Kidney (tissue), 14 donors: ENCODE results near the gene TRAPPC1. TPM values are rescaled to one million over a fixed set of nuclear protein-coding genes. Genes with fewer than 3 reads are reported as not detected.
A peak's percentile ranks its signal among the peaks of the same experiment; 100 is the strongest.

Source experiments
- DNase-seq, 5 donors: peaks; one replicate each; pipeline ENCODE4 v3.0.0-alpha.2; 2013 to 2020
- FAIRE-seq: peaks from 2 replicates; lab custom pipeline; 2012; peaks lifted over from hg19 to GRCh38; lab: Jason Lieb, UNC
- H3K27ac ChIP-seq, 2 donors: one replicate each; pipeline ENCODE4 v1.7.0; 2013; ENCODE audit warnings: low read depth in 2 of 2, low read length in 2 of 2, inconsistent platforms in 1 of 2
- H3K27me3 ChIP-seq: one replicate; pipeline ENCODE4 v1.7.1; 2013; ENCODE audit warnings: low read length, inconsistent platforms; ENCODE audit not compliant: control insufficient read depth, insufficient read depth
- H3K36me3 ChIP-seq, 3 donors: one replicate each; pipeline versions ENCODE4 v1.7.0 to v1.7.1; 2013; ENCODE audit warnings: low read length in 3 of 3, control low read depth in 1 of 3, inconsistent platforms in 1 of 3; ENCODE audit not compliant: insufficient read depth in 3 of 3, control insufficient read depth in 2 of 3
- H3K4me1 ChIP-seq, 3 donors: one replicate each; pipeline versions ENCODE4 v1.7.0 to v1.7.1; 2013; ENCODE audit warnings: low read length in 3 of 3, inconsistent platforms in 1 of 3, low read depth in 1 of 3; ENCODE audit not compliant: control insufficient read depth in 2 of 3, insufficient read depth in 2 of 3
- H3K4me3 ChIP-seq, 3 donors: one replicate each; pipeline versions ENCODE4 v1.7.0 to v1.8.1; 2013; ENCODE audit warnings: low read length in 3 of 3, control low read depth in 1 of 3, inconsistent platforms in 1 of 3
- H3K9ac ChIP-seq, 3 donors: one replicate each; pipeline versions ENCODE4 v1.7.0 to v1.7.1; 2013; ENCODE audit warnings: low read length in 3 of 3, control low read depth in 1 of 3, inconsistent platforms in 1 of 3
- H3K9me3 ChIP-seq, 3 donors: one replicate each; pipeline versions ENCODE4 v1.7.0 to v1.7.1; 2013; ENCODE audit warnings: low read length in 3 of 3, control low read depth in 1 of 3, inconsistent platforms in 1 of 3; ENCODE audit not compliant: control insufficient read depth in 2 of 3, insufficient read depth in 1 of 3
- intact Hi-C: fragments of 100-400 bp; cut with DNase I; formaldehyde crosslinking; loops from one replicate; pipeline ENCODE4 v1.11.1; 2022
- polyA plus RNA-seq: library from polyadenylated mRNA; stranded (reverse); fragments of 350-450 nt; fragmentation: Illumina TruSeq; extraction: RNeasy Lipid Tissue Mini Kit (QIAGEN cat#74804); gene quantifications from one replicate; pipeline ENCODE4 v1.2.3, GENCODE V29; 2014; ENCODE audit warnings: low read depth, low replicate concordance; ENCODE audit not compliant: insufficient read depth
- total RNA-seq: library from RNA; stranded (reverse); fragmentation: NEBNext Ultra II Directional; extraction: Animal tissue kit (Norgen Biotek cat#: 25700); gene quantifications from one replicate; pipeline ENCODE4 v1.2.1, GENCODE V29; 2021
- TF ChIP-seq, protein P1 (sequence below): IDR thresholded peaks from 3 replicates; pipeline ENCODE4 v1.5.1; 2012; ENCODE audit warnings: mild to moderate bottlenecking, moderate library complexity, borderline replicate concordance; ENCODE audit not compliant: insufficient read depth; ENCODE audit errors: extremely low read depth
- donor health status: control.
- donor health status: control.
- donor health status: control.
- donor health status: control.
- donor health status: control.
- donor health status: DM: yes; HTN: yes; CAD: no.
- donor health status: Normal renal cell carcinoma (clear cell type).

The TRAPPC1 gene
- total and polyA plus RNA-seq, 2 donors from 2014 or later: 149 to 291 TPM

GRCh38 chr17:7882068-7882467 is 49.7 kb downstream of the TRAPPC1 start:
- no peaks in the 10 kb centered on the region for H3K27me3 ChIP-seq
- intact Hi-C loops: no loop called here
- peaks cover 0 to 10% (median 6%) of the 10 kb centered on the region in 3 donors for H3K4me1 ChIP-seq
- TF ChIP-seq, protein P1, sequence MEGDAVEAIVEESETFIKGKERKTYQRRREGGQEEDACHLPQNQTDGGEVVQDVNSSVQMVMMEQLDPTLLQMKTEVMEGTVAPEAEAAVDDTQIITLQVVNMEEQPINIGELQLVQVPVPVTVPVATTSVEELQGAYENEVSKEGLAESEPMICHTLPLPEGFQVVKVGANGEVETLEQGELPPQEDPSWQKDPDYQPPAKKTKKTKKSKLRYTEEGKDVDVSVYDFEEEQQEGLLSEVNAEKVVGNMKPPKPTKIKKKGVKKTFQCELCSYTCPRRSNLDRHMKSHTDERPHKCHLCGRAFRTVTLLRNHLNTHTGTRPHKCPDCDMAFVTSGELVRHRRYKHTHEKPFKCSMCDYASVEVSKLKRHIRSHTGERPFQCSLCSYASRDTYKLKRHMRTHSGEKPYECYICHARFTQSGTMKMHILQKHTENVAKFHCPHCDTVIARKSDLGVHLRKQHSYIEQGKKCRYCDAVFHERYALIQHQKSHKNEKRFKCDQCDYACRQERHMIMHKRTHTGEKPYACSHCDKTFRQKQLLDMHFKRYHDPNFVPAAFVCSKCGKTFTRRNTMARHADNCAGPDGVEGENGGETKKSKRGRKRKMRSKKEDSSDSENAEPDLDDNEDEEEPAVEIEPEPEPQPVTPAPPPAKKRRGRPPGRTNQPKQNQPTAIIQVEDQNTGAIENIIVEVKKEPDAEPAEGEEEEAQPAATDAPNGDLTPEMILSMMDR: no peak
- DNase-seq: peak in 1 of 5 donors; percentile 21
- no peak overlapping the region for H3K4me3 ChIP-seq
- H3K9me3 ChIP-seq: no peaks in the 10 kb centered on the region
- H3K36me3 ChIP-seq: peaks cover 0 to 9% (median 2%) of the 10 kb centered on the region in 3 donors
- peak overlapping the region in 2 of 3 donors; percentile 24 to 38 for H3K9ac ChIP-seq
- FAIRE-seq: no peak
- H3K27ac ChIP-seq: peak overlapping the region; percentile 27 to 59

DNA sequence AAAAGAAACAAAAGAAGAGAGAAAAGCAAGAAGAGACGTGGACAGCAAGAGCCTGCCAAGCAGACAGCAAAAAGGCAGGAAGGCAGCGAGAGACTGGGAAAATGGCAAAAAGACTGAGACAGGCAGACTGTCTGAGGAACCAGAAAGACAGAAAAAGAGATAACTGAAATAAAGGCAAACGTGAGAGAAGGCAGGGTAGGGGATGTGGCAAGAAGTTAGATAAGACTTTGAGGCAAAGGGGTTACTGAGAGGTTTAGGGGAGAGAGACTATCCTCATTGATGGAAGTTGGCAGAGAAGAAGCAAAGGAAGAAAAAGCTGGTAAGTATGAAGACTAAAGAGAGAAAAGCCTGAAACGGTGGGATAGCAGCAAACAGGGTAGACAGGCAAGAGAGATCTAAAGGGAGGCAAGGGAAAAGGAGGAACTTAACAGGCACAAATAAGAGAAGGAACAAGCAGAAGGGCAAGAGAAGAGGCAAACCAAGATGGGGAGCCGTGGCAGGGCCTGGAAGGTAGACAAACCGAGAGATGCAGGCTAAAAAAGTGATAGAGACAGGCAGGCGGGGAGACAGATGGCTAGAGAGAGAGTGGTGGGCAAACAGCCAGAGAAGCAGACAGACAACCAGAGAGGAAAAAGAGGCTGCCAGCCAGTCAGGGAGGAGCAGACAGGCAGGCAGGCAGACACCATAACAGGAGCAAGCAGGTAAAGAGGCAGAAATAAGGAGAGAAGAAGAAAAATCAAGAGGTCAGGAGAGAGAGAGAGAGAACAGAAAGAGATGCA is 50.3 kb downstream of the TRAPPC1 start:
- peak overlapping the region in 1 of 2 donors; percentile 27 for H3K27ac ChIP-seq
- TF ChIP-seq, protein P1: no peak
- FAIRE-seq: no peak
- H3K9me3 ChIP-seq: no peaks in the 10 kb centered on the region
- no peaks in the 10 kb centered on the region for H3K27me3 ChIP-seq
- peaks cover 0 to 10% (median 6%) of the 10 kb centered on the region in 3 donors for H3K4me1 ChIP-seq
- H3K36me3 ChIP-seq: peaks cover 0 to 9% (median 2%) of the 10 kb centered on the region in 3 donors
- peak in 1 of 5 donors; percentile 23 for DNase-seq
- intact Hi-C loops: no loop called here
- H3K4me3 ChIP-seq: no peak overlapping the region
- peak overlapping the region in 1 of 3 donors; percentile 24 for H3K9ac ChIP-seq

Other genes starting within 250 kb of the TRAPPC1 start
- gene TP53, start 244.5 kb downstream of the TRAPPC1 start, total RNA-seq: 66.9 TPM
- gene TP53, start 244.5 kb downstream of the TRAPPC1 start, polyA plus RNA-seq: 14.8 TPM
- 6.5 TPM for gene WRAP53, start 243.5 kb downstream of the TRAPPC1 start, total RNA-seq
- gene WRAP53, start 243.5 kb downstream of the TRAPPC1 start, polyA plus RNA-seq: 10.8 TPM
- 3.5 TPM for gene EFNB3, start 226.7 kb downstream of the TRAPPC1 start, total RNA-seq
- 2.3 TPM for gene EFNB3, start 226.7 kb downstream of the TRAPPC1 start, polyA plus RNA-seq
- gene DNAH2, start 214.2 kb downstream of the TRAPPC1 start, total RNA-seq: 0.66 TPM
- gene DNAH2, start 214.2 kb downstream of the TRAPPC1 start, polyA plus RNA-seq: 0.17 TPM
- gene KDM6B, start 97.7 kb downstream of the TRAPPC1 start, total RNA-seq: 32.3 TPM
- gene KDM6B, start 97.7 kb downstream of the TRAPPC1 start, polyA plus RNA-seq: 3.9 TPM
- gene TMEM88, start 76.9 kb downstream of the TRAPPC1 start, total RNA-seq: 17.6 TPM
- gene TMEM88, start 76.9 kb downstream of the TRAPPC1 start, polyA plus RNA-seq: 59.8 TPM
- gene NAA38, start 74.4 kb downstream of the TRAPPC1 start, total RNA-seq: 69.6 TPM
- 246 TPM for gene NAA38, start 74.4 kb downstream of the TRAPPC1 start, polyA plus RNA-seq
- 20.4 TPM for gene CYB5D1, start 73.9 kb downstream of the TRAPPC1 start, total RNA-seq
- 14.3 TPM for gene CYB5D1, start 73.9 kb downstream of the TRAPPC1 start, polyA plus RNA-seq
- gene CHD3, start 43.2 kb downstream of the TRAPPC1 start, total RNA-seq: 94.6 TPM
- 41.5 TPM for gene CHD3, start 43.2 kb downstream of the TRAPPC1 start, polyA plus RNA-seq
- gene RNF227, start 15.7 kb downstream of the TRAPPC1 start, total RNA-seq: 2.5 TPM
- gene RNF227, start 15.7 kb downstream of the TRAPPC1 start, polyA plus RNA-seq: 2.5 TPM
- gene KCNAB3, start 2.1 kb downstream of the TRAPPC1 start, total RNA-seq: 3.9 TPM
- gene KCNAB3, start 2.1 kb downstream of the TRAPPC1 start, polyA plus RNA-seq: 0.71 TPM
- 27.5 TPM for gene CNTROB, start 260 bp upstream of the TRAPPC1 start, total RNA-seq
- 11.6 TPM for gene CNTROB, start 260 bp upstream of the TRAPPC1 start, polyA plus RNA-seq
- gene GUCY2D, start 70.7 kb upstream of the TRAPPC1 start, total RNA-seq: 0.19 TPM
- 0.24 TPM for gene GUCY2D, start 70.7 kb upstream of the TRAPPC1 start, polyA plus RNA-seq
- gene ALOX15B, start 107.1 kb upstream of the TRAPPC1 start, total RNA-seq: 8.0 TPM
- gene ALOX15B, start 107.1 kb upstream of the TRAPPC1 start, polyA plus RNA-seq: 0.15 TPM
- not detected for gene ALOX12B, start 155.8 kb upstream of the TRAPPC1 start, total RNA-seq
- not detected for gene ALOX12B, start 155.8 kb upstream of the TRAPPC1 start, polyA plus RNA-seq
- not detected for gene ALOXE3, start 186.6 kb upstream of the TRAPPC1 start, total RNA-seq
- gene ALOXE3, start 186.6 kb upstream of the TRAPPC1 start, polyA plus RNA-seq: not detected
- 0.25 TPM for gene HES7, start 192.2 kb upstream of the TRAPPC1 start, total RNA-seq
- not detected for gene HES7, start 192.2 kb upstream of the TRAPPC1 start, polyA plus RNA-seq
- gene PER1, start 220.5 kb upstream of the TRAPPC1 start, total RNA-seq: 161 TPM
- 25.2 TPM for gene PER1, start 220.5 kb upstream of the TRAPPC1 start, polyA plus RNA-seq
- 107 TPM for gene VAMP2, start 231.0 kb upstream of the TRAPPC1 start, total RNA-seq
- gene VAMP2, start 231.0 kb upstream of the TRAPPC1 start, polyA plus RNA-seq: 124 TPM
- 23.4 TPM for gene TMEM107, start 244.4 kb upstream of the TRAPPC1 start, total RNA-seq
- gene TMEM107, start 244.4 kb upstream of the TRAPPC1 start, polyA plus RNA-seq: 24.6 TPM